NCI-H524 treated with DMSO at 0.1 percent for 48 hours (cell line): ENCODE data around the gene RAB15.

Source experiments
- DNase-seq: peaks from one replicate; lab custom pipeline; 2025; lab: John Stamatoyannopoulos, UW

Gene RAB15

GRCh38 chr14:64955297-64955696 lies 16.8 kb downstream of the RAB15 start:
- DNase-seq, result no peak

DNA sequence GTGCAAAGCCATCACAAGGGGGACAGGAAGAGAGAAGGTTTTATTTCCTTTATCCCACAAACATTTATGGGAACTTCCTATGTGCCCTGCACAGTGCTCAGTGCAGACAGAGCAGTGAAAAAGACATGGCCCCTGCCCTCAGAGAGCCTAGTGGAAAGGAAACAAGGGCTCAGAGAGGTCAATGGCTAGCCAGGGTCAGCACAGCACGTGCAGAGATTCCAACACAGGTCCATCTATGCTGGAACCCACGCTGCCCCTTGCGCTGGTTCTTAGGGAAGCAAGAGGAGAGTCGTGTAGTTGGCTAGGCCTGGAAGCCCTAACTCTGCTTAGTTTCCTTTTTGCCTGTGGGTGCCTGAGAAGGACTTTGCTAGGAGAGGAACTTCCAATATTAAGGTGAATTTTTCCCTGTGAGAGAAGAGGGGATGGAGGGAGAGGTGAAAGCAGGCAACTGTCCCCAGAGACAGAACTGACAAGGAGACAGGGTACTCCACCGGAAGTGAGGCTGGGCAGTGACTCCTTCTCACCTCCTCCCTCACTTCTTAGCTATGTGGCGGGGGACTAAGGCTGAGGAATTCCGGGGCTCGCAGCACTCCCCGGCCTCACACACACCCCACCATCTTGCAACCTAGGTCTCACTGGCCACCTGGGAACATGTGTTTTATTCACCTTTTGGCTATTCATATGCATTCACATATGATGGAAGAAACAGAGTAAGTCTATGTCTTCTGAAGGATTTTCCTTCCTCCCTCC lies 17.5 kb downstream of the RAB15 start:
- no peak for DNase-seq

DNA sequence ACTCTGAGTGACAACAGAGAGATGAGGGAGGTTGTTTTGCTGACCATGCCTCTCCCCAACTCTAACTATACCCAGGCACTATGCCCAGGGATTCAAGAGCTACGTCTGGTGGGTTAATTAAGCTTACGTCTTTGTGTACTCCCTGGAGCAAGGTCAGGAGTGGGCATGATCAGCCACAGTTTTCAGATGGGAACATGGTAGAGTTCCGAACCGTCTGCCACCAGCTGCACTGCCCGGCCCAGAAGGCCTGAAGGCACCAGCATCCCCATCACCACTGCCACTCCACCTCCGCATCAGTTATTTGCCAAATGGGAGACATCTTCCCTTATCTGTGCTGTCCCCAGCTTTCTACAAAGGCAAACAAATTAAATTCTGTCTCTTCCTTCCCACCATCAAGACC lies 18.5 kb downstream of the RAB15 start:
- DNase-seq, result no peak

DNA sequence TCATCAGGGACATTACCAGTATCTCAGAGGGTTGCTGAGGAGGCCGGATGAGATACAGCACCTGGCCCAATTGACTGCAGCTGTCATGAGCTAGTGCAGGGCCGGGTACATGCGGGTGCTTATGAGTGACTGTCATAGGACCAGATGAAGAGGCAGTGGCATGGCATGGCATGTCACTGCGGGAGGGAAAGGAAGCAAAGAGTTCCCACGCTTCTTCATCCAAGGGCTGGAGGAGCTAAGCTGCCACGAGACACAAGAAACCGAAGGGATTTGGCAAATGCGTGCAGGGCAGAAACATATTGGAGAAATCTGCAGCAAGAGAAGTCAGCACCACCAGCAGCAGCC lies 18.9 kb downstream of the RAB15 start:
- DNase-seq, result no peak

GRCh38 chr14:64952598-64953309 lies 19.4 kb downstream of the RAB15 start:
- no peak for DNase-seq

GRCh38 chr14:64951724-64952123 lies 20.4 kb downstream of the RAB15 start:
- DNase-seq, result no peak

GRCh38 chr14:64951291-64951690 lies 20.8 kb downstream of the RAB15 start:
- DNase-seq, result no peak

- DNase-seq, result no peak
Observed at GRCh38 chr14:64950889-64951288, 21.2 kb downstream of the RAB15 start.

- DNase-seq, result no peak
Observed at GRCh38 chr14:64948612-64949210, 23.4 kb downstream of the RAB15 start.

GRCh38 chr14:64947710-64948611 lies 24.2 kb downstream of the RAB15 start:
- no peak for DNase-seq

DNA sequence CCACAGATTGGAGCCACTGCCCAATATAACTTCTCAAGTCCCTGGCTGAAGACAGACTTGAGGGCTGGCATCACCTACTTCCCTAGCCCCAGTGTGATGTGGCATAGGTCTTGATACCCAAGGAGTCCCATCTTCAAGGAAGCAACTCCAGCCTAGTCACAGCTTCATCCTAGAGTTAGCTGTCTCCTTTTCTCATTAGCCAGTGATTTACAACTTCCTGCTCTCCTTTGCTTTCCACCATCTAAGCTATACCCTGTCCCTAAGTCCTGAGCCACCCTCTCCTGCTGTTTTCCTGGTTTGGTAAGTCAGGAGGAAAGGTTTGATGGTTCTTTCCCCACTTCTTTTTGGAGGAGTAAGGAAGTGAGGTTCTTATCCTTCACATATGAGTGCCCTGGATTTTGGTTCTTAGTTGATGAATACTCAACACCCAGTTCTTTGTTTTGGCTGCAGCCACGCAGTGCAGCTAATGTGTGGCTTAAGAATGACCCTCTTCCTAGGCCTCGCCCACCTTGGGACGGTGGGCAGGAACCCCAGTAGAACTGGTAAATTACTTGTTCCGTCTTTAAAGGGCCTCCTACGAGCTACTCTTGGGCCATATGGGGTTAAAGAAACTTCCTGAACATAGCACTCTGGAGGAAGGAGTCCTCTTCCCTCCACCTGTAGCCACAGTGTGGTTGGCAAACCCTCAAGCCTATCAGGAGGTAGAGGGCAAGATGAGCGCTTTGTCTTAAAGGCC lies 25.7 kb downstream of the RAB15 start:
- DNase-seq, result no peak

DNA sequence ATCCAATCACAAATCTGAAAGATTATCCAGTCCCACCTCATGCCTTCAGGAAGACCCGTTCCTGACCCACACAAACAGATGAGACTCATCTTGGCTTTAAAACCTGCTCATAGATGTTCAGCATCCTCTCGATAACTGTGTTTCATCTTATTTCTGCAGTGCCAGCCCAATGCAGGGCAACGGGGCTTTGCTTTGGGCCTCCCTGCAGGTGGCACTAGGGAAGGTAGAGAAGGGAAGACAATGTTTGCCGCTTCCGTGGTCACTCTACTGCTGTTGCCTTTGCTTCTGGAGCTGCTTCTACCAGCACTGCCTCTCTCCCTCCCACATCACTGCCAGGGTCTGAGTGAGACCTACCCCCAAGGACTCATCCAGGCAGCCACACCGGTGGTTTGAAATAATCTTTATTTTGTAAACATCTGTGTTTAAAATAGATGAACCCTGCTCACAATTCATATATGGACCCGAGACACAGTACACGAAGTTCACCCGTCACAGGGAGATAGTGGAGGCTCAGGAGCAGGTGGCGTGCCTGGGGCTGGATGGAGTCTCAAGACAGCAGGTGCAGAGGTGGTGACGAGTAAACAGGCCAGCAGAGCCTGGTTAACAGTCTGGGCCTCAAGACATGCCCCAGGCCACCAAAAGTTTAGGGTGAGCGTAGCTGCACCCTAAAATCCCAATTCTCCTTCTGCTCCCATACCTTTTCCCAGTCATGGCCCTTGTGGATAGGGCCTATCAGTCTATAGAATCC lies 26.5 kb downstream of the RAB15 start:
- DNase-seq, result no peak

GRCh38 chr14:64944861-64945260 lies 27.3 kb downstream of the RAB15 start:
- no peak for DNase-seq

DNA sequence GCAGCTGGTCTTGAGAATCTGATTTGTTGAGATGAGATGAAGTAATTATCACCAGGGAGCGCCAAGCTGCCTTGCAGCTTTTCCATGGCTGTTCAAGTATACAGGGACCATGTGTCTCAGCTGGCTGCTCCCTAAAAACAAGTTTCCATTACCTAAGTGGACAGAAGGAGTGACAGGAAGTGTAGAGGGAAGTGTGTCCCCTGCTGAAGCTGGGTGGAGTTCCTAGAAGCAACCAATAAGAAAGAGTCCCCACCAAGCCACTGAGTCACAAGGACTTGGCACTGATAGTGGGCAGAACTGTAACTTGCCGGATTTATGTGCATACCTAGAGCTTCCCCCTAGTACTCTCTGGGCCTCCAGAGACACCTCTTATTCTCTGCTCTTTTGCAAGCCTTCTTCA lies 28.1 kb downstream of the RAB15 start:
- no peak for DNase-seq

DNA sequence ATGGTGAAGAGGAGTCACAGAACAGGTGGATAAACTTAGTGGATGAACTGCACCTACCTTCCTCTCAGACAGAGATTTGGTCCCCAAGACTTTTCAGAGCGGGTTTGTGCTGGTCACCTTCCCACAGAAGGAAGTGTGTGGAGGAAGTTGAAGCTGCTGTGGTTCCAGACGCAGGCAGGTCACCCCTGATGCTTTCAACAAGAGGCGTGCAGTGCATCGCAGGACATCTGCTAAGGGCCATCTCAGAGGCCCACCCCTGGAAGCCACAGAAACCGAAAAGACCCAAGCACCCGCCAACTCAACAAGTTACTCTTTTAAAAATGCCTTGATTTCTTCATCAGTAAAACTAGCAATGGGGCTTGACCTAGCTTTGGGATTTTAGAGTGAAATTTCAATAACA lies 28.6 kb downstream of the RAB15 start:
- DNase-seq, result no peak

DNA sequence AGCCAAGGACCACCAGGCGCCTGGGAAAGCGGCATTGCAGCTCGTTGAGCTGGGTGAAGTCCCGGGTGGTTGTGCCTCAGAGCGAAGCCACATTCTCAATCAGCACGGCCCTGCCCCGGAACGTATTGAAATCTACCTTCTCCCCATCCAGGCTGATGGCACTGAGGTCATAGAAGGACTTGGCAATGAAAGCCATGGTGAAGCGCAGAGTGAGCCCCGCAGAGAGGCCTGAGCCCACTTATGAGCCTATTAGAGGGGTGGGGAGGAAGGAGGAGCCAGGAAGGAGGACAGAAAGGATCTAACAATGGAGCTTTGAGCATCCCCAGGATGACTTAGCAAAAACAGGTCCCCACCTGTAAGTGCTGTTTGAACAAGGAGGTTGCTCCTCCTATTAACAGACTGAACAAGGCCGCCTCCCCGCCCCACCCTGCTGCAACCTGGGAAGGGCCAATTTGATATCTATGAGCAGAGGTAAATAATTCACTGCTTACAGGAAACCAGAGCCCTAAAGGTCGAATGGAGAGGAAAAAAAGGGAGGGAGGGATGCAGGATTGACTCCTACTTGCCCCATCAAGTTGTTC lies 29.5 kb downstream of the RAB15 start, which contains the start of gene GPX2:
Gene GPX2, minus strand, starts transcription at position 215 of the 581 bp plus-strand sequence. Its CDS starts 19 bp downstream, at position 196.
- no peak for DNase-seq

DNA sequence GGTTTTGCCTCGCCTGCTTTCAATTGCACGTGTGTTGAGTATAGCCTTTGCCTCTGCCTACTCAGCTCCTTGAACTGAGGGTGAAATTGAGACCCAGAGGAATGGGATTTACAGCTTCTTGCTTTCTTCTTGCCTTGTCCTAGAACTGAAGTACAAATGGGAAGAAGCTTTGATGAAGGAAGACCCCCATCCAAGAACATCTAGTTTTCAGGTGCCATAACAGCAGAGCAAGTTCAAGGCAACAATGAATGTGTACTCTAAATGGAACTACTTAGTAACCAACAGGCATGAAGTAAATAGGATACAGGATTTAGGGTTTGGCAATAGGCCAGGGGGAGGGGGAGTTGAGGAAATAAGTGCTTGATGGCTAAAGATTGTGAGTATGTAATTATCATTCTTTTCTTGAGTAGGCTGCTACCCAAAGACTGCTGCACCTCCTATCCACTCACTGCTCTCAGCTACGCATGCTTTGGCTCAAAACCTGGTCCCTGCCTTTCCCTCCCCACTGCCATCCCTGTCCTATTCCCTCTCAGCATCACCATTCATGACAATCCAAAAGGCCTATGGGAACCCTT lies 31.7 kb downstream of the RAB15 start:
- DNase-seq, result no peak

GRCh38 chr14:64939817-64940190 lies 32.3 kb downstream of the RAB15 start:
- DNase-seq, result no peak

- DNase-seq, result no peak
Observed at GRCh38 chr14:64938972-64939816, 32.9 kb downstream of the RAB15 start.
